HEK293 (cell line): ENCODE results near the gene GALNT1.

Source experiments
- CTCF ChIA-PET: fragments of 350-600 bp; formaldehyde crosslinking; extraction: SDS; loops from one replicate; lab custom pipeline; 2021; ENCODE audit warnings: antibody characterized with exemption; lab: Yijun Ruan, JAX
- POLR2A ChIA-PET: fragments of 300-600 bp; formaldehyde crosslinking; extraction: SDS; loops from one replicate; lab custom pipeline; 2020; ENCODE audit warnings: antibody characterized with exemption, inconsistent platforms; lab: Yijun Ruan, JAX
- H3K27ac ChIP-seq: fragments of 200-500 bp; sonication (Bioruptor generic); 2 replicates; pipeline ENCODE4 v1.5.1; 2014; ENCODE audit warnings: low read depth, low read length, control low read depth, inconsistent platforms; ENCODE audit errors: extremely low read depth
- H3K36me3 ChIP-seq, 2 experiments: fragments of 200-500 bp in 1 of 2; sonication (Bioruptor generic) in 1 of 2; 1 replicate in 1 of 2; 2 replicates in 1 of 2; pipeline ENCODE4 v1.5.1; 2014 to 2017; ENCODE audit warnings: inconsistent platforms in 2 of 2, low read length in 2 of 2; ENCODE audit not compliant: control insufficient read depth in 2 of 2, insufficient read depth in 1 of 2
- H3K4me1 ChIP-seq: fragments of 200-500 bp; sonication (Bioruptor generic); 2 replicates; pipeline ENCODE4 v1.5.1; 2014; ENCODE audit warnings: mild to moderate bottlenecking, low read length, inconsistent platforms; ENCODE audit not compliant: control insufficient read depth, insufficient read depth
- H3K4me3 ChIP-seq: 2 replicates; pipeline ENCODE4 v1.5.1; 2011; ENCODE audit warnings: low read depth, mild to moderate bottlenecking, control low read depth, low read length, moderate library complexity
- H3K9me3 ChIP-seq: fragments of 200-500 bp; sonication (Bioruptor generic); 2 replicates; pipeline ENCODE4 v1.5.1; 2014; ENCODE audit warnings: low read depth, low read length, inconsistent platforms; ENCODE audit not compliant: control insufficient read depth, insufficient read depth
- BCL11A ChIP-seq: fragments of 450-650 bp; formaldehyde crosslinking; IDR thresholded peaks from 2 replicates; pipeline ENCODE4 v1.5.1; 2016; ENCODE audit warnings: low read depth, missing biosample characterization, missing genetic modification characterization
- KLF1 ChIP-seq: fragments of 450-650 bp; formaldehyde crosslinking; IDR thresholded peaks from 2 replicates; pipeline ENCODE4 v1.5.1; 2016; ENCODE audit warnings: missing biosample characterization, missing genetic modification characterization
- KLF10 ChIP-seq: fragments of 450-650 bp; IDR thresholded peaks from 2 replicates; pipeline ENCODE4 v1.5.1; 2018; ENCODE audit warnings: missing biosample characterization, mild to moderate bottlenecking, missing genetic modification characterization
- KLF8 ChIP-seq: fragments of 450-650 bp; formaldehyde crosslinking; IDR thresholded peaks from 2 replicates; pipeline ENCODE4 v1.5.1; 2016; ENCODE audit warnings: missing biosample characterization, missing genetic modification characterization
- PRDM1 ChIP-seq: fragments of 450-650 bp; formaldehyde crosslinking; IDR thresholded peaks from 2 replicates; pipeline ENCODE4; 2016; ENCODE audit warnings: missing biosample characterization, missing genetic modification characterization
- SP7 ChIP-seq: fragments of 450-650 bp; formaldehyde crosslinking; IDR thresholded peaks from 2 replicates; pipeline ENCODE4 v1.5.1; 2016; ENCODE audit warnings: missing biosample characterization, missing genetic modification characterization
- ZBTB20 ChIP-seq: fragments of 450-650 bp; formaldehyde crosslinking; IDR thresholded peaks from 2 replicates; pipeline ENCODE4 v1.5.1; 2016; ENCODE audit warnings: missing biosample characterization, missing genetic modification characterization
- ZIC2 ChIP-seq: fragments of 450-650 bp; formaldehyde crosslinking; IDR thresholded peaks from 2 replicates; pipeline ENCODE4 v1.5.1; 2016; ENCODE audit warnings: missing biosample characterization, missing genetic modification characterization
- ZNF155 ChIP-seq: fragments of 450-650 bp; formaldehyde crosslinking; IDR thresholded peaks from 2 replicates; pipeline ENCODE4 v1.5.1; 2016; ENCODE audit warnings: missing biosample characterization, missing genetic modification characterization
- ZNF175 ChIP-seq: fragments of 450-650 bp; formaldehyde crosslinking; IDR thresholded peaks from 2 replicates; pipeline ENCODE4 v1.5.1; 2016; ENCODE audit warnings: missing biosample characterization, missing genetic modification characterization
- ZNF202 ChIP-seq: fragments of 450-650 bp; formaldehyde crosslinking; IDR thresholded peaks from 2 replicates; pipeline ENCODE4 v1.5.1; 2016; ENCODE audit warnings: missing biosample characterization, missing genetic modification characterization, borderline replicate concordance
- ZNF248 ChIP-seq: fragments of 450-650 bp; formaldehyde crosslinking; IDR thresholded peaks from 2 replicates; pipeline ENCODE4 v1.5.1; 2017; ENCODE audit warnings: missing biosample characterization, missing genetic modification characterization
- ZNF366 ChIP-seq: fragments of 450-650 bp; formaldehyde crosslinking; conservative IDR thresholded peaks from 2 replicates; pipeline ENCODE4 v1.5.1; 2016; ENCODE audit warnings: missing biosample characterization, missing genetic modification characterization
- ZNF624 ChIP-seq: fragments of 450-650 bp; formaldehyde crosslinking; IDR thresholded peaks from 2 replicates; pipeline ENCODE4 v1.5.1; 2017; ENCODE audit warnings: missing biosample characterization, missing genetic modification characterization
- ZNF664 ChIP-seq: fragments of 450-650 bp; formaldehyde crosslinking; IDR thresholded peaks from 2 replicates; pipeline ENCODE4 v1.5.1; 2016; ENCODE audit warnings: missing biosample characterization, missing genetic modification characterization
- ZNF670 ChIP-seq: fragments of 450-650 bp; formaldehyde crosslinking; IDR thresholded peaks from 2 replicates; pipeline ENCODE4 v1.5.1; 2016; ENCODE audit warnings: missing biosample characterization, missing genetic modification characterization, low read depth
- ZSCAN23 ChIP-seq: fragments of 450-650 bp; formaldehyde crosslinking; IDR thresholded peaks from 2 replicates; pipeline ENCODE4 v1.5.1; 2016; ENCODE audit warnings: missing biosample characterization, missing genetic modification characterization
- ZSCAN30 ChIP-seq: fragments of 450-650 bp; IDR thresholded peaks from 2 replicates; pipeline ENCODE4 v1.5.1; 2018; ENCODE audit warnings: missing biosample characterization, mild to moderate bottlenecking, missing genetic modification characterization, moderate library complexity
- TF ChIP-seq, protein P1 (sequence below): fragments of 450-650 bp; formaldehyde crosslinking; IDR thresholded peaks from 2 replicates; pipeline ENCODE4 v1.5.1; 2016; ENCODE audit warnings: missing biosample characterization, missing genetic modification characterization, borderline replicate concordance
- TF ChIP-seq, protein P2 (sequence below): fragments of 450-650 bp; formaldehyde crosslinking; IDR thresholded peaks from 2 replicates; pipeline ENCODE4 v1.5.0; 2017; ENCODE audit warnings: missing biosample characterization, missing genetic modification characterization, borderline replicate concordance
- TF ChIP-seq, protein P3 (sequence below): fragments of 450-650 bp; formaldehyde crosslinking; IDR thresholded peaks from 2 replicates; pipeline ENCODE4 v1.5.1; 2016; ENCODE audit warnings: missing biosample characterization, missing genetic modification characterization
- TF ChIP-seq, protein P4 (sequence below): fragments of 450-650 bp; formaldehyde crosslinking; IDR thresholded peaks from 2 replicates; pipeline ENCODE4 v1.5.1; 2016; ENCODE audit warnings: missing biosample characterization, missing genetic modification characterization
- TF ChIP-seq, protein P5 (sequence below): fragments of 450-650 bp; formaldehyde crosslinking; IDR thresholded peaks from 2 replicates; pipeline ENCODE4 v1.5.1; 2016; ENCODE audit warnings: missing biosample characterization, missing genetic modification characterization

The GALNT1 gene

DNA sequence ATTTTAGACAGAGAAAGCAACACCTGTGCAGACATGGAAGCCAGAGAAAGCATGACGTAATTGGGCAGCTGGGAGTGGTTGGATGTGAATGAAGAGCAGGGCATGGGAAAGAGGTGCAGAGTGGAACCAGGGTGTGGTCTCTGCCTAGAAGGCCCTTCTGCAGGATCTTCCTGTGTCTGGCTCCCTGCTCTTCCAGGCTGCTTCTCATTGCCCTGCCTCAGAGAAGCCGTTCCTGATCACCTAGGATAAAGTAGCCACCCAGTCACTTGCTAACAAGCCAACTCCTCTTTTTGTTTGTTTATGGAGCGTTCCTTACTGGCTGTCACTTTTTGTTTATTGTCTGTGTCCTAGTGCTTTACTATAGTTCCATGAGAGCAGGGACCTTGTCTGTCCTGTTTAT is 28.5 kb downstream of the GALNT1 start (continued):
- TF ChIP-seq ZSCAN23 (tag by site-specific recombination) (no peak), ZNF155 (tag by site-specific recombination) (no peak), ZNF366 (tag by site-specific recombination) (no peak), ZNF624 (tag by site-specific recombination) (no peak), KLF1 (tag by site-specific recombination) (peak; percentile 69)
- TF ChIP-seq, protein P1, sequence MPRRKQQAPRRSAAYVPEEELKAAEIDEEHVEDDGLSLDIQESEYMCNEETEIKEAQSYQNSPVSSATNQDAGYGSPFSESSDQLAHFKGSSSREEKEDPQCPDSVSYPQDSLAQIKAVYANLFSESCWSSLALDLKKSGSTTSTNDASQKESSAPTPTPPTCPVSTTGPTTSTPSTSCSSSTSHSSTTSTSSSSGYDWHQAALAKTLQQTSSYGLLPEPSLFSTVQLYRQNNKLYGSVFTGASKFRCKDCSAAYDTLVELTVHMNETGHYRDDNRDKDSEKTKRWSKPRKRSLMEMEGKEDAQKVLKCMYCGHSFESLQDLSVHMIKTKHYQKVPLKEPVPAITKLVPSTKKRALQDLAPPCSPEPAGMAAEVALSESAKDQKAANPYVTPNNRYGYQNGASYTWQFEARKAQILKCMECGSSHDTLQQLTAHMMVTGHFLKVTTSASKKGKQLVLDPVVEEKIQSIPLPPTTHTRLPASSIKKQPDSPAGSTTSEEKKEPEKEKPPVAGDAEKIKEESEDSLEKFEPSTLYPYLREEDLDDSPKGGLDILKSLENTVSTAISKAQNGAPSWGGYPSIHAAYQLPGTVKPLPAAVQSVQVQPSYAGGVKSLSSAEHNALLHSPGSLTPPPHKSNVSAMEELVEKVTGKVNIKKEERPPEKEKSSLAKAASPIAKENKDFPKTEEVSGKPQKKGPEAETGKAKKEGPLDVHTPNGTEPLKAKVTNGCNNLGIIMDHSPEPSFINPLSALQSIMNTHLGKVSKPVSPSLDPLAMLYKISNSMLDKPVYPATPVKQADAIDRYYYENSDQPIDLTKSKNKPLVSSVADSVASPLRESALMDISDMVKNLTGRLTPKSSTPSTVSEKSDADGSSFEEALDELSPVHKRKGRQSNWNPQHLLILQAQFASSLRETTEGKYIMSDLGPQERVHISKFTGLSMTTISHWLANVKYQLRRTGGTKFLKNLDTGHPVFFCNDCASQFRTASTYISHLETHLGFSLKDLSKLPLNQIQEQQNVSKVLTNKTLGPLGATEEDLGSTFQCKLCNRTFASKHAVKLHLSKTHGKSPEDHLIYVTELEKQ (tag by site-specific recombination): no peak
- TF ChIP-seq, protein P2, sequence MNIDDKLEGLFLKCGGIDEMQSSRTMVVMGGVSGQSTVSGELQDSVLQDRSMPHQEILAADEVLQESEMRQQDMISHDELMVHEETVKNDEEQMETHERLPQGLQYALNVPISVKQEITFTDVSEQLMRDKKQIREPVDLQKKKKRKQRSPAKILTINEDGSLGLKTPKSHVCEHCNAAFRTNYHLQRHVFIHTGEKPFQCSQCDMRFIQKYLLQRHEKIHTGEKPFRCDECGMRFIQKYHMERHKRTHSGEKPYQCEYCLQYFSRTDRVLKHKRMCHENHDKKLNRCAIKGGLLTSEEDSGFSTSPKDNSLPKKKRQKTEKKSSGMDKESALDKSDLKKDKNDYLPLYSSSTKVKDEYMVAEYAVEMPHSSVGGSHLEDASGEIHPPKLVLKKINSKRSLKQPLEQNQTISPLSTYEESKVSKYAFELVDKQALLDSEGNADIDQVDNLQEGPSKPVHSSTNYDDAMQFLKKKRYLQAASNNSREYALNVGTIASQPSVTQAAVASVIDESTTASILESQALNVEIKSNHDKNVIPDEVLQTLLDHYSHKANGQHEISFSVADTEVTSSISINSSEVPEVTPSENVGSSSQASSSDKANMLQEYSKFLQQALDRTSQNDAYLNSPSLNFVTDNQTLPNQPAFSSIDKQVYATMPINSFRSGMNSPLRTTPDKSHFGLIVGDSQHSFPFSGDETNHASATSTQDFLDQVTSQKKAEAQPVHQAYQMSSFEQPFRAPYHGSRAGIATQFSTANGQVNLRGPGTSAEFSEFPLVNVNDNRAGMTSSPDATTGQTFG (tag by site-specific recombination): no peak

DNA sequence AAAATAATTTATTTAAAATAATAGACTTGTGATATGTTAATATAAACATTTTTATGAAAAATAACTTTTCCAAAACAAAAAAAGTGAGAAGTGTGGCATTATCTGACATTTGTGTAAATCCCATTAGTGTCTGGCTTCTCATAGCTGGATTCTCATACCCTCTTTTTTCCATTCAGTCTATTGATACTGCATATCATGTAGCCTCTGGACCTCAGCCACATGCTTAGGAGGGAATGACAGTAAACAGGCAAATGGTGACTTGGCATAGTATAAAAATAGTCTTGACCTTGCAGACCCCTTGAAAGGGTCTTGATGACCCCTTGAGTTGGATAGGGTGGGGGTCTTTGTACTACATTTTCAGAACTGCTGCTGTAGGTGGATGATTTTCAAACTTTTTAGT is 29.2 kb downstream of the GALNT1 start:
- H3K27ac ChIP-seq: no peak overlapping the region
- H3K4me1 ChIP-seq: peaks cover 8% of the 10 kb centered on the region; the same call in 1 of the 2 replicates
- no peak for TF ChIP-seq ZNF202
- no peak for TF ChIP-seq ZSCAN30 (tag by site-specific recombination)
- TF ChIP-seq ZIC2 (tag by site-specific recombination): no peak
- TF ChIP-seq BCL11A (tag by site-specific recombination): no peak
- TF ChIP-seq SP7 (tag by site-specific recombination): no peak
- TF ChIP-seq, protein P3, sequence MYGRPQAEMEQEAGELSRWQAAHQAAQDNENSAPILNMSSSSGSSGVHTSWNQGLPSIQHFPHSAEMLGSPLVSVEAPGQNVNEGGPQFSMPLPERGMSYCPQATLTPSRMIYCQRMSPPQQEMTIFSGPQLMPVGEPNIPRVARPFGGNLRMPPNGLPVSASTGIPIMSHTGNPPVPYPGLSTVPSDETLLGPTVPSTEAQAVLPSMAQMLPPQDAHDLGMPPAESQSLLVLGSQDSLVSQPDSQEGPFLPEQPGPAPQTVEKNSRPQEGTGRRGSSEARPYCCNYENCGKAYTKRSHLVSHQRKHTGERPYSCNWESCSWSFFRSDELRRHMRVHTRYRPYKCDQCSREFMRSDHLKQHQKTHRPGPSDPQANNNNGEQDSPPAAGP: no peak
- TF ChIP-seq ZNF248 (tag by site-specific recombination): no peak
- no peak for TF ChIP-seq ZNF670
- no peak for TF ChIP-seq PRDM1 (tag by site-specific recombination)
- no peak for TF ChIP-seq KLF8 (tag by site-specific recombination)
- TF ChIP-seq, protein P4, sequence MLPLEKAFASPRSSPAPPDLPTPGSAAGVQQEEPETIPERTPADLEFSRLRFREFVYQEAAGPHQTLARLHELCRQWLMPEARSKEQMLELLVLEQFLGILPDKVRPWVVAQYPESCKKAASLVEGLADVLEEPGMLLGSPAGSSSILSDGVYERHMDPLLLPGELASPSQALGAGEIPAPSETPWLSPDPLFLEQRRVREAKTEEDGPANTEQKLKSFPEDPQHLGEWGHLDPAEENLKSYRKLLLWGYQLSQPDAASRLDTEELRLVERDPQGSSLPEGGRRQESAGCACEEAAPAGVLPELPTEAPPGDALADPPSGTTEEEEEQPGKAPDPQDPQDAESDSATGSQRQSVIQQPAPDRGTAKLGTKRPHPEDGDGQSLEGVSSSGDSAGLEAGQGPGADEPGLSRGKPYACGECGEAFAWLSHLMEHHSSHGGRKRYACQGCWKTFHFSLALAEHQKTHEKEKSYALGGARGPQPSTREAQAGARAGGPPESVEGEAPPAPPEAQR: no peak
- no peak for TF ChIP-seq KLF10 (tag by site-specific recombination)
- no peak for TF ChIP-seq ZNF175 (tag by site-specific recombination)
- TF ChIP-seq, protein P5, sequence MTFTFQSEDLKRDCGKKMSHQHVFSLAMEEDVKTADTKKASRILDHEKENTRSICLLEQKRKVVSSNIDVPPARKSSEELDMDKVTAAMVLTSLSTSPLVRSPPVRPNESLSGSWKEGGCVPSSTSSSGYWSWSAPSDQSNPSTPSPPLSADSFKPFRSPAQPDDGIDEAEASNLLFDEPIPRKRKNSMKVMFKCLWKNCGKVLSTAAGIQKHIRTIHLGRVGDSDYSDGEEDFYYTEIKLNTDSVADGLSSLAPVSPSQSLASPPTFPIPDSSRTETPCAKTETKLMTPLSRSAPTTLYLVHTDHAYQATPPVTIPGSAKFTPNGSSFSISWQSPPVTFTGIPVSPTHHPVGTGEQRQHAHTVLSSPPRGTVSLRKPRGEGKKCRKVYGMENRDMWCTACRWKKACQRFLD: no peak
- TF ChIP-seq ZNF664: no peak
- no peak for TF ChIP-seq ZBTB20
- H3K36me3 ChIP-seq: no peaks in the 10 kb centered on the region
- ChIA-PET POLR2A (no interaction called here), CTCF (interaction anchor here (0.5 to 0.6 kb wide), 2 partner anchors 121 to 543 kb away, joined by 3 to 4 read pairs; no protein-coding TSS in a partner anchor)
- no peak overlapping the region for H3K4me3 ChIP-seq
- H3K9me3 ChIP-seq: no peaks in the 10 kb centered on the region
